KMS-11 (cell line): ENCODE measurements around the gene NT5DC2.

Experiments
- H2AFZ ChIP-seq: fragments of 200-600 bp; sonication (generic); 2 replicates; pipeline ENCODE4 v1.6.1; 2016; ENCODE audit warnings: antibody characterized with exemption, mixed run types, low read depth
- H3K27ac ChIP-seq: fragments of 200-600 bp; sonication (generic); 2 replicates; pipeline ENCODE4 v1.6.1; 2016; ENCODE audit warnings: mild to moderate bottlenecking, mixed run types
- H3K27me3 ChIP-seq: fragments of 200-600 bp; sonication (generic); 2 replicates; pipeline ENCODE4 v1.6.1; 2017; ENCODE audit warnings: mild to moderate bottlenecking, low read depth, mixed run types, moderate library complexity; ENCODE audit not compliant: insufficient read depth
- H3K36me3 ChIP-seq: fragments of 200-600 bp; sonication (generic); 2 replicates; pipeline ENCODE4 v1.6.1; 2017; ENCODE audit warnings: mild to moderate bottlenecking, mixed run types; ENCODE audit not compliant: insufficient read depth
- H3K4me1 ChIP-seq: fragments of 200-600 bp; sonication (generic); 2 replicates; pipeline ENCODE4 v1.6.1; 2016; ENCODE audit warnings: mild to moderate bottlenecking, low read depth, mixed run types; ENCODE audit not compliant: poor library complexity, severe bottlenecking
- H3K4me2 ChIP-seq: fragments of 200-600 bp; sonication (generic); 2 replicates; pipeline ENCODE4 v1.7.0; 2016; ENCODE audit warnings: mild to moderate bottlenecking, mixed run types
- H3K4me3 ChIP-seq: fragments of 200-600 bp; sonication (generic); IDR thresholded peaks from 2 replicates; pipeline ENCODE4 v1.6.1; 2017; ENCODE audit warnings: low read depth, low read length, mixed read lengths; ENCODE audit not compliant: insufficient read depth
- H3K79me2 ChIP-seq: fragments of 200-600 bp; sonication (generic); 2 replicates; pipeline ENCODE4 v1.6.1; 2016; ENCODE audit warnings: low read depth, mixed run types; ENCODE audit not compliant: insufficient read depth
- H3K9ac ChIP-seq: fragments of 200-600 bp; sonication (generic); 2 replicates; pipeline ENCODE4 v1.6.1; 2016; ENCODE audit warnings: mild to moderate bottlenecking, mixed run types
- H4K20me1 ChIP-seq: fragments of 200-600 bp; sonication (generic); 2 replicates; pipeline ENCODE4 v1.6.1; 2016; ENCODE audit warnings: mild to moderate bottlenecking, mixed run types; ENCODE audit not compliant: insufficient read depth
- CTCF ChIP-seq: fragments of 200-600 bp; sonication (generic); conservative IDR thresholded peaks from 2 replicates; pipeline ENCODE4 v1.6.1; 2017; ENCODE audit warnings: low read depth, mild to moderate bottlenecking, antibody characterized with exemption, low read length, moderate library complexity, mixed read lengths

Gene NT5DC2

GRCh38 chr3:52489453-52489852 lies 44.2 kb downstream of the NT5DC2 start:
- no peak overlapping the region for H3K4me3 ChIP-seq
- no peaks in the 10 kb centered on the region; the same call in 1 of the 2 replicates for H3K36me3 ChIP-seq
- H2AFZ ChIP-seq, result no peak overlapping the region
- H3K27me3 ChIP-seq, result no peaks in the 10 kb centered on the region
- H3K27ac ChIP-seq, result no peak overlapping the region
- H4K20me1 ChIP-seq, result no peaks in the 10 kb centered on the region
- H3K4me1 ChIP-seq, result no peaks in the 10 kb centered on the region
- H3K4me2 ChIP-seq, result no peak overlapping the region
- no peak for TF ChIP-seq CTCF
- no peak overlapping the region for H3K9ac ChIP-seq
- H3K79me2 ChIP-seq, result no peaks in the 10 kb centered on the region

GRCh38 chr3:52488746-52489145 lies 44.9 kb downstream of the NT5DC2 start:
- Histone ChIP-seq H3K27me3 (no peaks in the 10 kb centered on the region), H3K9ac (no peak overlapping the region), H3K4me1 (no peaks in the 10 kb centered on the region), H4K20me1 (no peaks in the 10 kb centered on the region), H3K4me2 (no peak overlapping the region), H2AFZ (no peak overlapping the region), H3K27ac (no peak overlapping the region), H3K4me3 (no peak overlapping the region), H3K36me3 (no peaks in the 10 kb centered on the region; the same call in 1 of the 2 replicates), H3K79me2 (no peaks in the 10 kb centered on the region)
- no peak for TF ChIP-seq CTCF

- Histone ChIP-seq H3K27ac (no peak overlapping the region), H3K79me2 (no peaks in the 10 kb centered on the region), H3K4me1 (no peaks in the 10 kb centered on the region), H3K36me3 (no peaks in the 10 kb centered on the region; the same call in 1 of the 2 replicates), H3K9ac (no peak overlapping the region), H3K4me3 (no peak overlapping the region), H2AFZ (no peak overlapping the region), H4K20me1 (no peaks in the 10 kb centered on the region), H3K4me2 (no peak overlapping the region), H3K27me3 (no peaks in the 10 kb centered on the region)
- no peak for TF ChIP-seq CTCF
These were observed 45.6 kb downstream of the NT5DC2 start for GRCh38 chr3:52487788-52488691.

GRCh38 chr3:52487050-52487787 lies 46.4 kb downstream of the NT5DC2 start:
- Histone ChIP-seq H4K20me1 (no peaks in the 10 kb centered on the region), H2AFZ (no peak overlapping the region), H3K36me3 (no peaks in the 10 kb centered on the region; the same call in 1 of the 2 replicates), H3K4me1 (no peaks in the 10 kb centered on the region), H3K9ac (no peak overlapping the region), H3K4me3 (no peak overlapping the region), H3K79me2 (no peaks in the 10 kb centered on the region), H3K27me3 (no peaks in the 10 kb centered on the region), H3K27ac (no peak overlapping the region), H3K4me2 (no peak overlapping the region)
- no peak for TF ChIP-seq CTCF
